SK-N-SH (cell line): ENCODE measurements around the gene SLC25A29. TPM values are rescaled to one million over a fixed set of nuclear protein-coding genes. Genes with fewer than 3 reads are reported as not detected.

Source experiments
- CTCF ChIA-PET: fragments of 300-600, 350-600 bp; formaldehyde crosslinking; extraction: SDS; loops from one replicate; lab custom pipeline; 2021; lab: Yijun Ruan, JAX
- POLR2A ChIA-PET: fragments of 350-600 bp; sonication (Branson Sonifier 250); formaldehyde crosslinking; extraction: SDS; loops from one replicate; lab custom pipeline; 2020; ENCODE audit warnings: antibody characterized with exemption, inconsistent platforms; lab: Yijun Ruan, JAX
- DNase-seq: peaks from one replicate; pipeline ENCODE4 v3.0.0; 2012
- H2AFZ ChIP-seq: fragments of 200-600 bp; sonication (generic); 2 replicates; pipeline ENCODE4 v1.8.1; 2016; ENCODE audit warnings: antibody characterized with exemption, mild to moderate bottlenecking, low read depth
- H3F3A ChIP-seq: fragments of 200-600 bp; sonication (generic); replicated peaks from 2 replicates; pipeline ENCODE3; 2016; ENCODE audit warnings: antibody characterized with exemption, mild to moderate bottlenecking; ENCODE audit not compliant: insufficient read depth
- H3K27ac ChIP-seq, 2 experiments: fragments of 200-500 bp in 1 of 2; fragments of 200-600 bp in 1 of 2; sonication (Bioruptor generic) in 1 of 2; sonication (generic), shearing (Covaris generic) in 1 of 2; 2 replicates each; pipeline versions ENCODE4 v1.5.1 to v1.6.1; 2014 to 2016; ENCODE audit warnings: low read depth in 2 of 2, inconsistent platforms in 1 of 2, low read length in 1 of 2, mild to moderate bottlenecking in 1 of 2, mixed read lengths in 1 of 2
- H3K27me3 ChIP-seq: fragments of 200-600 bp; sonication (generic), shearing (Covaris generic); 2 replicates; pipeline ENCODE4 v1.6.1; 2016; ENCODE audit warnings: mixed run types; ENCODE audit not compliant: insufficient read depth
- H3K36me3 ChIP-seq, 2 experiments: fragments of 200-500 bp in 1 of 2; fragments of 200-600 bp in 1 of 2; sonication (Bioruptor generic) in 1 of 2; sonication (generic) in 1 of 2; replicated peaks in 1 of 2; 2 replicates each; pipeline versions ENCODE3 to v1.5.1; 2014 to 2016; ENCODE audit warnings: low read length in 1 of 2, mild to moderate bottlenecking in 1 of 2; ENCODE audit not compliant: insufficient read depth in 2 of 2, control insufficient read depth in 1 of 2
- H3K4me1 ChIP-seq, 2 experiments: fragments of 200-500 bp in 1 of 2; fragments of 200-600 bp in 1 of 2; sonication (Bioruptor generic) in 1 of 2; sonication (generic), shearing (Covaris generic) in 1 of 2; 2 replicates each; pipeline versions ENCODE4 v1.5.1 to v1.6.1; 2014 to 2016; ENCODE audit warnings: low read depth in 1 of 2, low read length in 1 of 2, mixed run types in 1 of 2; ENCODE audit not compliant: insufficient read depth in 2 of 2, control insufficient read depth in 1 of 2
- H3K4me2 ChIP-seq: fragments of 200-600 bp; sonication (generic), shearing (Covaris generic); 2 replicates; pipeline ENCODE4 v1.6.1; 2017; ENCODE audit warnings: mixed run types
- H3K4me3 ChIP-seq, 2 experiments: fragments of 200-500 bp in 1 of 2; fragments of 200-600 bp in 1 of 2; sonication (Bioruptor generic) in 1 of 2; sonication (generic), shearing (Covaris generic) in 1 of 2; 2 replicates each; pipeline versions ENCODE4 v1.5.1 to v1.8.1; 2014 to 2016; ENCODE audit warnings: low read depth in 2 of 2, inconsistent platforms in 1 of 2, low read length in 1 of 2, mild to moderate bottlenecking in 1 of 2, mixed read lengths in 1 of 2, moderate library complexity in 1 of 2
- H3K79me2 ChIP-seq: fragments of 200-600 bp; sonication (generic); 2 replicates; pipeline ENCODE4 v1.8.1; 2017; ENCODE audit warnings: mild to moderate bottlenecking; ENCODE audit not compliant: insufficient read depth
- H3K9ac ChIP-seq: fragments of 200-600 bp; sonication (generic); 2 replicates; pipeline ENCODE4 v1.6.1; 2017; ENCODE audit warnings: mixed run types
- H3K9me2 ChIP-seq: fragments of 200-600 bp; sonication (generic); 2 replicates; pipeline ENCODE4 v1.6.1; 2017; ENCODE audit warnings: mixed run types
- H3K9me3 ChIP-seq: fragments of 200-600 bp; sonication (generic); 2 replicates; pipeline ENCODE4 v1.6.1; 2017; ENCODE audit warnings: mixed run types, mild to moderate bottlenecking, moderate library complexity
- H4K20me1 ChIP-seq: fragments of 200-600 bp; sonication (generic); 2 replicates; pipeline ENCODE4 v1.6.1; 2017; ENCODE audit warnings: mild to moderate bottlenecking, mixed run types; ENCODE audit not compliant: insufficient read depth
- CHD2 ChIP-seq: fragments of 150-350 bp; IDR thresholded peaks from 2 replicates; pipeline ENCODE4 v1.6.1; 2018; ENCODE audit warnings: low read length; ENCODE audit not compliant: partially characterized antibody
- CTCF ChIP-seq: fragments of 200-600 bp; sonication (generic); IDR thresholded peaks from 2 replicates; pipeline ENCODE4 v1.6.1; 2017; ENCODE audit warnings: antibody characterized with exemption, mild to moderate bottlenecking, moderate library complexity
- ELF1 ChIP-seq: IDR thresholded peaks from 2 replicates; pipeline ENCODE4 v1.4.0; 2012
- EZH2phosphoT487 ChIP-seq: fragments of 200-600 bp; sonication (generic); IDR thresholded peaks from 2 replicates; pipeline ENCODE4 v1.6.1; 2017; ENCODE audit warnings: low read depth, mixed run types, mild to moderate bottlenecking, antibody characterized with exemption, moderate library complexity, borderline replicate concordance
- FOSL2 ChIP-seq: IDR thresholded peaks from 2 replicates; pipeline ENCODE4 v1.4.0; 2012; ENCODE audit warnings: low read depth, mild to moderate bottlenecking, moderate library complexity, borderline replicate concordance
- FOXJ3 ChIP-seq: sonication (generic); formaldehyde crosslinking; IDR thresholded peaks from 2 replicates; pipeline ENCODE4 v1.5.1; 2020; ENCODE audit warnings: mild to moderate bottlenecking, missing genetic modification reagents
- GABPA ChIP-seq: IDR thresholded peaks from 2 replicates; pipeline ENCODE4 v1.4.0; 2012; ENCODE audit warnings: low read depth, mild to moderate bottlenecking
- GATA2 ChIP-seq: sonication (generic); formaldehyde crosslinking; IDR thresholded peaks from 2 replicates; pipeline ENCODE4 v1.5.0; 2020; ENCODE audit warnings: mild to moderate bottlenecking, missing genetic modification reagents
- JUND ChIP-seq: IDR thresholded peaks from 2 replicates; pipeline ENCODE4 v1.4.0; 2012
- MAX ChIP-seq: IDR thresholded peaks from 2 replicates; pipeline ENCODE4 v1.4.0; 2012; ENCODE audit warnings: low read depth
- MEF2A ChIP-seq: IDR thresholded peaks from 2 replicates; pipeline ENCODE4 v1.4.0; 2012; ENCODE audit warnings: low read depth, borderline replicate concordance
- NFIC ChIP-seq: IDR thresholded peaks from 2 replicates; pipeline ENCODE4 v1.4.0; 2012; ENCODE audit warnings: borderline replicate concordance
- NRF1 ChIP-seq: IDR thresholded peaks from 2 replicates; pipeline ENCODE4 v1.6.1; 2012; ENCODE audit warnings: low read depth, mild to moderate bottlenecking, low read length
- PBX3 ChIP-seq: IDR thresholded peaks from 2 replicates; pipeline ENCODE4; 2012
- RAD21 ChIP-seq: IDR thresholded peaks from 2 replicates; pipeline ENCODE4 v1.6.1; 2012; ENCODE audit warnings: mild to moderate bottlenecking, low read length
- RCOR1 ChIP-seq: fragments of 150-350 bp; IDR thresholded peaks from 2 replicates; pipeline ENCODE4 v1.6.1; 2017; ENCODE audit warnings: antibody characterized with exemption, low read length
- RXRA ChIP-seq: IDR thresholded peaks from 2 replicates; pipeline ENCODE4 v1.4.0; 2012; ENCODE audit warnings: low read depth, mild to moderate bottlenecking, borderline replicate concordance
- SMC3 ChIP-seq: IDR thresholded peaks from 2 replicates; pipeline ENCODE4 v1.6.1; 2012; ENCODE audit warnings: low read depth, low read length, improper control_type of control experiment
- TCF12 ChIP-seq: IDR thresholded peaks from 2 replicates; pipeline ENCODE4 v1.4.0; 2012
- USF2 ChIP-seq: fragments of 150-350 bp; IDR thresholded peaks from 2 replicates; pipeline ENCODE4 v1.6.1; 2017; ENCODE audit warnings: antibody characterized with exemption, low read length, low read depth, borderline replicate concordance
- WGBS: methylation state at CpG from one replicate; pipeline ENCODE4 v1.1.6; 2017; ENCODE audit warnings: low lambda C conversion rate; 5-methylcytosine and 5-hydroxymethylcytosine counted together
- polyA plus RNA-seq, 3 experiments: library from polyadenylated mRNA; depleted of rRNA; stranded (reverse); fragments of >200 nt; gene quantifications; 2 replicates each; pipeline ENCODE4 v1.2.3, GENCODE V29; 2012

Gene SLC25A29
- polyA plus RNA-seq, 1 of the 3 experiments (the other 2 are of a cell fraction) = 66.9 TPM

- ChIA-PET POLR2A (no interaction called here), CTCF (interaction anchor here (1.0 kb wide), 1 partner anchor 62 kb away, joined by 4 read pairs; no protein-coding TSS in a partner anchor)
- no peak for TF ChIP-seq RXRA
- no peak for TF ChIP-seq GATA2 (CRISPR knock-in tag)
- TF ChIP-seq MAX = no peak
- no peak for TF ChIP-seq FOSL2
- TF ChIP-seq USF2 = no peak
- no peak for TF ChIP-seq ELF1
- no peak for TF ChIP-seq JUND
- TF ChIP-seq CHD2 = no peak
- TF ChIP-seq GABPA = no peak
- TF ChIP-seq RCOR1 = no peak
- no peak for TF ChIP-seq NFIC
- TF ChIP-seq NRF1 = no peak
- no peak for TF ChIP-seq MEF2A
- no peak for TF ChIP-seq SMC3
- TF ChIP-seq EZH2phosphoT487 = no peak
- TF ChIP-seq PBX3 = no peak
- TF ChIP-seq TCF12 = no peak
- Histone ChIP-seq H3K4me3 (no peak overlapping the region), H3K27me3 (no peaks in the 10 kb centered on the region), H3K4me2 (no peak overlapping the region), H3F3A (no peaks in the 10 kb centered on the region), H2AFZ (no peak overlapping the region), H3K9me3 (no peaks in the 10 kb centered on the region), H3K9ac (no peak overlapping the region), H3K27ac (no peak overlapping the region), H3K4me1 (no peaks in the 10 kb centered on the region; a peak in 1 of 4 replicates), H3K79me2 (no peaks in the 10 kb centered on the region), H3K9me2 (no peaks in the 10 kb centered on the region), H3K36me3 (no peaks in the 10 kb centered on the region), H4K20me1 (no peaks in the 10 kb centered on the region)
- no peak for DNase-seq
- 82% methylated on average over 4 of the region's 9 CpGs for WGBS
These were observed 15.4 kb upstream of the SLC25A29 start for GRCh38 chr14:100321473-100322137.

GRCh38 chr14:100320157-100320856 is 14.1 kb upstream of the SLC25A29 start:
- Histone ChIP-seq H3K4me1 (no peaks in the 10 kb centered on the region; a peak in 1 of 4 replicates), H3F3A (no peaks in the 10 kb centered on the region), H3K27ac (no peak overlapping the region), H3K9me2 (no peaks in the 10 kb centered on the region), H2AFZ (no peak overlapping the region), H3K4me3 (no peak overlapping the region), H3K79me2 (no peaks in the 10 kb centered on the region), H3K4me2 (no peak overlapping the region), H3K27me3 (no peaks in the 10 kb centered on the region), H3K36me3 (no peaks in the 10 kb centered on the region), H3K9me3 (no peaks in the 10 kb centered on the region), H3K9ac (no peak overlapping the region), H4K20me1 (no peaks in the 10 kb centered on the region)
- ChIA-PET CTCF (no interaction called here), POLR2A (no interaction called here)
- WGBS = 83% methylated on average over 12 of the region's 12 CpGs
- TF ChIP-seq FOXJ3 (no peak), PBX3 (no peak), RAD21 (no peak), FOSL2 (no peak), TCF12 (no peak), CTCF (no peak)
- no peak for DNase-seq
